ENCODE measurements around the gene LDLR. TPM values are rescaled to one million over a fixed set of nuclear protein-coding genes. Genes with fewer than 3 reads are reported as not detected.

Gene LDLR
- total RNA-seq, 2 donors from 2014 or later = 65.0 to 190 TPM

GRCh38 chr19:11064831-11065303 lies 24.4 kb upstream of the LDLR start:
- Histone ChIP-seq H3K4me1 (no peaks in the 10 kb centered on the region), H3K27ac (no peak overlapping the region), H3K4me3 (no peak overlapping the region), H3K9me3 (no peaks in the 10 kb centered on the region), H3K9ac (ENCODE audit: low read depth in 2 of 2, low read length in 2 of 2) (no peak overlapping the region), H3K36me3 (no peaks in the 10 kb centered on the region), H3K27me3 (no peaks in the 10 kb centered on the region)
- intact Hi-C loops (cut with DNase I) = no loop called here
- no peak for DNase-seq
- TF ChIP-seq CTCF (IDR thresholded peaks at IDR 0.05) = no peak

- H3K9me3 ChIP-seq = no peaks in the 10 kb centered on the region
- no peaks in the 10 kb centered on the region for H3K36me3 ChIP-seq
- intact Hi-C loops (cut with DNase I) = no loop called here
- no peak overlapping the region for H3K27ac ChIP-seq
- no peak overlapping the region for H3K4me3 ChIP-seq
- no peak for DNase-seq
- no peak overlapping the region for H3K9ac ChIP-seq (ENCODE audit: low read depth in 2 of 2, low read length in 2 of 2)
- no peaks in the 10 kb centered on the region for H3K27me3 ChIP-seq
- TF ChIP-seq CTCF (IDR thresholded peaks at IDR 0.05) = no peak
- no peaks in the 10 kb centered on the region for H3K4me1 ChIP-seq
Observed at GRCh38 chr19:11066326-11066725, 22.9 kb upstream of the LDLR start.

GRCh38 chr19:11067356-11068113 lies 21.7 kb upstream of the LDLR start:
- Histone ChIP-seq H3K9ac (ENCODE audit: low read depth in 2 of 2, low read length in 2 of 2) (no peak overlapping the region), H3K9me3 (no peaks in the 10 kb centered on the region), H3K27me3 (no peaks in the 10 kb centered on the region), H3K4me1 (no peaks in the 10 kb centered on the region), H3K27ac (no peak overlapping the region), H3K4me3 (no peak overlapping the region), H3K36me3 (no peaks in the 10 kb centered on the region)
- no peak for DNase-seq
- TF ChIP-seq CTCF (IDR thresholded peaks at IDR 0.05) = no peak
- intact Hi-C loops (cut with DNase I) = no loop called here

- Histone ChIP-seq H3K4me1 (no peaks in the 10 kb centered on the region), H3K9me3 (no peaks in the 10 kb centered on the region), H3K27ac (no peak overlapping the region), H3K9ac (ENCODE audit: low read depth in 2 of 2, low read length in 2 of 2) (no peak overlapping the region), H3K27me3 (no peaks in the 10 kb centered on the region), H3K36me3 (no peaks in the 10 kb centered on the region), H3K4me3 (no peak overlapping the region)
- no peak for DNase-seq
- TF ChIP-seq CTCF (IDR thresholded peaks at IDR 0.05) = no peak
- intact Hi-C loops (cut with DNase I) = no loop called here
Observed at GRCh38 chr19:11069561-11069960, 19.7 kb upstream of the LDLR start.

- no peak for TF ChIP-seq CTCF (IDR thresholded peaks at IDR 0.05)
- Histone ChIP-seq H3K36me3 (no peaks in the 10 kb centered on the region), H3K4me1 (no peaks in the 10 kb centered on the region), H3K9me3 (no peaks in the 10 kb centered on the region), H3K9ac (ENCODE audit: low read depth in 2 of 2, low read length in 2 of 2) (no peak overlapping the region), H3K4me3 (no peak overlapping the region), H3K27ac (no peak overlapping the region), H3K27me3 (no peaks in the 10 kb centered on the region)
- intact Hi-C loops (cut with DNase I) = no loop called here
- no peak for DNase-seq
Observed at GRCh38 chr19:11070123-11070522, 19.1 kb upstream of the LDLR start.
